ENCODE results near the gene CPS1.

DNA sequence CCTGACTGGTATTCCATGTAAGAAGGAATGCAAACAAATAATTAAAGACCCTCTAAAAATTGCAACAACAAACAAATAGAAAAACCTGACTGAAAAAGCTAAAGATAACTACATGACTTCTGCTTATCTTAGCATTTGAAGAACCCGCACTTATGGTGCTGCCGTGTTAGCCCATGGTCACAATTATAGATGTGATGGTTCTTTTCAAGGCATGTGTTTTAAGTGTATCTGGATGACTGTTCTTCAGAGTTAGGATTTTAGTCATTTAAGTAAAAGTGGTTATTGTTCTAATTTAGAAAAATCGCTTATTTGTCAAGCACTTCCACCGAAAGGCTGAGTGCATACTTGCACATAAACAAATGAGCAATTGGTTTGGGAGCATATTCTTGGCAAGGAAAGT is 77.3 kb downstream of the CPS1 start:
- TF ChIP-seq POLR2A (IDR thresholded peaks at IDR 0.05) (no peak), POLR2AphosphoS5 (IDR thresholded peaks at IDR 0.05) (no peak), EP300 (IDR thresholded peaks at IDR 0.05) (no peak)
- TF ChIP-seq, protein P1, sequence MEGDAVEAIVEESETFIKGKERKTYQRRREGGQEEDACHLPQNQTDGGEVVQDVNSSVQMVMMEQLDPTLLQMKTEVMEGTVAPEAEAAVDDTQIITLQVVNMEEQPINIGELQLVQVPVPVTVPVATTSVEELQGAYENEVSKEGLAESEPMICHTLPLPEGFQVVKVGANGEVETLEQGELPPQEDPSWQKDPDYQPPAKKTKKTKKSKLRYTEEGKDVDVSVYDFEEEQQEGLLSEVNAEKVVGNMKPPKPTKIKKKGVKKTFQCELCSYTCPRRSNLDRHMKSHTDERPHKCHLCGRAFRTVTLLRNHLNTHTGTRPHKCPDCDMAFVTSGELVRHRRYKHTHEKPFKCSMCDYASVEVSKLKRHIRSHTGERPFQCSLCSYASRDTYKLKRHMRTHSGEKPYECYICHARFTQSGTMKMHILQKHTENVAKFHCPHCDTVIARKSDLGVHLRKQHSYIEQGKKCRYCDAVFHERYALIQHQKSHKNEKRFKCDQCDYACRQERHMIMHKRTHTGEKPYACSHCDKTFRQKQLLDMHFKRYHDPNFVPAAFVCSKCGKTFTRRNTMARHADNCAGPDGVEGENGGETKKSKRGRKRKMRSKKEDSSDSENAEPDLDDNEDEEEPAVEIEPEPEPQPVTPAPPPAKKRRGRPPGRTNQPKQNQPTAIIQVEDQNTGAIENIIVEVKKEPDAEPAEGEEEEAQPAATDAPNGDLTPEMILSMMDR (IDR thresholded peaks at IDR 0.05), result no peak

All from upper lobe of left lung (tissue), 4 donors.